ENCODE results near the gene PAPPA2.

DNA sequence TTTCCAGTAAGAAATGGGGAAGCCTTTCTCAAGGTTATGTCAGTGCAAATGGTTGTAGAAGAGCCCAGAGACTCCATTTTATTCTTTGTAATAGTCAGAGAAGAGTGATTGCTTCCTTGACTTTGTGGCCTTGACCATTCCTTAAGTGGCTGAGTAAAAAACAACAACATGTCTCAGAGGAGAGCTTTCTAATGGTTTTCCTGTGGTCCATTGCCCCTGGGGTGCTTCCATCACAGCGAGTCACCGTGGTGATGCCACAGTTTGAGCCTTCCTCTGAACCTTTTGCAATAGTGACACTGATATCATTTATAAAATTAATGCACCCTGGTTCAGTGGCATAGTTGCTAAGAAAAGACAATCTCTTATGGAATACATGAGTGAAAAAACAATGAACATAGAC lies 38.6 kb downstream of the PAPPA2 start:
- TF ChIP-seq, protein P1, sequence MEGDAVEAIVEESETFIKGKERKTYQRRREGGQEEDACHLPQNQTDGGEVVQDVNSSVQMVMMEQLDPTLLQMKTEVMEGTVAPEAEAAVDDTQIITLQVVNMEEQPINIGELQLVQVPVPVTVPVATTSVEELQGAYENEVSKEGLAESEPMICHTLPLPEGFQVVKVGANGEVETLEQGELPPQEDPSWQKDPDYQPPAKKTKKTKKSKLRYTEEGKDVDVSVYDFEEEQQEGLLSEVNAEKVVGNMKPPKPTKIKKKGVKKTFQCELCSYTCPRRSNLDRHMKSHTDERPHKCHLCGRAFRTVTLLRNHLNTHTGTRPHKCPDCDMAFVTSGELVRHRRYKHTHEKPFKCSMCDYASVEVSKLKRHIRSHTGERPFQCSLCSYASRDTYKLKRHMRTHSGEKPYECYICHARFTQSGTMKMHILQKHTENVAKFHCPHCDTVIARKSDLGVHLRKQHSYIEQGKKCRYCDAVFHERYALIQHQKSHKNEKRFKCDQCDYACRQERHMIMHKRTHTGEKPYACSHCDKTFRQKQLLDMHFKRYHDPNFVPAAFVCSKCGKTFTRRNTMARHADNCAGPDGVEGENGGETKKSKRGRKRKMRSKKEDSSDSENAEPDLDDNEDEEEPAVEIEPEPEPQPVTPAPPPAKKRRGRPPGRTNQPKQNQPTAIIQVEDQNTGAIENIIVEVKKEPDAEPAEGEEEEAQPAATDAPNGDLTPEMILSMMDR (IDR thresholded peaks at IDR 0.05; ENCODE audit: low read length) = no peak
- no peak for TF ChIP-seq EZH2 (IDR thresholded peaks at IDR 0.05; ENCODE audit: borderline replicate concordance, low read length)
